ENCODE measurements around the gene TRMT1.
A peak's percentile ranks its signal among the peaks of the same experiment; 100 is the strongest.

DNA sequence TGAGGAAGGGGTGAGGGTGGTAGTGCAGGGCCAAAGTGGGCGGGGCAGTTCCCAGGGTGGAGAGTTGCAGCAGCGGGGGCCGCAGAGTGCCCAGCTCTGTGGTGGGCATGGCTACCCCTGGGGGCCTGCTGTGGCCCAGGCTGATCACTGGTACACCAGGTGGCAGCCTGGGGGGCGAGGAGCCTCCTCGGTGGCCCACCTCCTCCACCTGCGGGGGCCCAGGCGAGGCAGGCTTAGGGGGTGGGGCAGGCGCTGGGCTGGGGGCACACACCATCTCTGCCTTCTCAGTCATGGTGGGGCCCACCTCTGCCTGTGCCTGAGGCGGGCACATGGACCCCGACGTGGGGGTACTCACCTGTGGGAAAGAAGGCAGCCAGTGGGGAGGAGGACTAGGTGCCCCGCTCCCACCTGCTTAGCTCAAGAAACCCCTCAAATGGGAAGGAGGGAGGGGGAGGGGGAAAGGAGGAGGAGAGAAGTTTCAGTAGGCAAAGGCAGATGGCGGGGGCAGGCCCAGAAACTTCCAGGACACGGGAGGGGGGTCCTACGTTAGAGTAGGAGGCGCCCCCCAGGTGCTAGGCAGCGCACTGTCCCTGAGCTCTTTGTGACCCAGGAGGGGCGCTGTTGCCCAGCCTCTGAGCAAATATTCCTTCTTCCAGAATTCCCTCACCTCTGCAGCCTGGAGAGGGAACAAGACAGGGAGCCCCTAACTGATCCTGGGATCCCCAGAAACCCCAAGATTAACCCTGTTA lies 15.5 kb downstream of the TRMT1 start:
- no peak for TF ChIP-seq POLR2A (IDR thresholded peaks at IDR 0.05)
- TF ChIP-seq, protein P1, sequence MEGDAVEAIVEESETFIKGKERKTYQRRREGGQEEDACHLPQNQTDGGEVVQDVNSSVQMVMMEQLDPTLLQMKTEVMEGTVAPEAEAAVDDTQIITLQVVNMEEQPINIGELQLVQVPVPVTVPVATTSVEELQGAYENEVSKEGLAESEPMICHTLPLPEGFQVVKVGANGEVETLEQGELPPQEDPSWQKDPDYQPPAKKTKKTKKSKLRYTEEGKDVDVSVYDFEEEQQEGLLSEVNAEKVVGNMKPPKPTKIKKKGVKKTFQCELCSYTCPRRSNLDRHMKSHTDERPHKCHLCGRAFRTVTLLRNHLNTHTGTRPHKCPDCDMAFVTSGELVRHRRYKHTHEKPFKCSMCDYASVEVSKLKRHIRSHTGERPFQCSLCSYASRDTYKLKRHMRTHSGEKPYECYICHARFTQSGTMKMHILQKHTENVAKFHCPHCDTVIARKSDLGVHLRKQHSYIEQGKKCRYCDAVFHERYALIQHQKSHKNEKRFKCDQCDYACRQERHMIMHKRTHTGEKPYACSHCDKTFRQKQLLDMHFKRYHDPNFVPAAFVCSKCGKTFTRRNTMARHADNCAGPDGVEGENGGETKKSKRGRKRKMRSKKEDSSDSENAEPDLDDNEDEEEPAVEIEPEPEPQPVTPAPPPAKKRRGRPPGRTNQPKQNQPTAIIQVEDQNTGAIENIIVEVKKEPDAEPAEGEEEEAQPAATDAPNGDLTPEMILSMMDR (IDR thresholded peaks at IDR 0.05): peak in 1 of 2 donors; percentile 17
- TF ChIP-seq POLR2AphosphoS5 (IDR thresholded peaks at IDR 0.05): no peak
